HCT116 (cell line): ENCODE data around the gene TMEM184A.

Source experiments
- ATF3 ChIP-seq: IDR thresholded peaks from 2 replicates; pipeline ENCODE4 v1.6.1; 2012
- CEBPB ChIP-seq: IDR thresholded peaks from 2 replicates; pipeline ENCODE4 v1.6.1; 2012; ENCODE audit warnings: low read depth
- CTCF ChIP-seq, 3 experiments: fragments of 200-600 bp in 1 of 3; sonication (generic) in 1 of 3; IDR thresholded peaks in 2 of 3; conservative IDR thresholded peaks in 1 of 3; 2 replicates each; pipeline ENCODE4 v1.5.1; 2012 to 2017; ENCODE audit warnings: low read depth in 2 of 3, low read length in 2 of 3, antibody characterized with exemption in 1 of 3, borderline replicate concordance in 1 of 3, control low read depth in 1 of 3, mild to moderate bottlenecking in 1 of 3, mixed read lengths in 1 of 3, mixed run types in 1 of 3, moderate library complexity in 1 of 3; ENCODE audit not compliant: insufficient read depth in 1 of 3
- EZH2 ChIP-seq: fragments of 200-600 bp; sonication (generic); IDR thresholded peaks from 2 replicates; pipeline ENCODE4 v1.6.1; 2017; ENCODE audit warnings: antibody characterized with exemption, mixed run types
- EZH2phosphoT487 ChIP-seq: fragments of 200-600 bp; IDR thresholded peaks from 2 replicates; pipeline ENCODE4 v1.6.1; 2018; ENCODE audit warnings: antibody characterized with exemption, borderline replicate concordance
- FOSL1 ChIP-seq: IDR thresholded peaks from 2 replicates; pipeline ENCODE4 v1.6.1; 2012; ENCODE audit warnings: low read depth
- TCF7L2 ChIP-seq: IDR thresholded peaks from 2 replicates; pipeline ENCODE4 v1.7.0; 2011; ENCODE audit warnings: borderline replicate concordance, inconsistent platforms; ENCODE audit not compliant: insufficient read depth, insufficient read length; ENCODE audit errors: extremely low read depth
- YY1 ChIP-seq: IDR thresholded peaks from 2 replicates; pipeline ENCODE4 v1.6.1; 2011; ENCODE audit warnings: low read length, low read depth, moderate library complexity, mild to moderate bottlenecking; ENCODE audit not compliant: insufficient replicate concordance; ENCODE audit errors: extremely low read depth

- TF ChIP-seq EZH2 = no peak
- TF ChIP-seq CTCF (IDR thresholded peaks at IDR 0.05 in 2 of 3, conservative IDR thresholded peaks at IDR 0.05 in 1 of 3; ENCODE audit: borderline replicate concordance in 1 of 3, insufficient read depth in 1 of 3, low read depth in 2 of 3, low read length in 2 of 3) = no peak
- no peak for TF ChIP-seq YY1
- no peak for TF ChIP-seq EZH2phosphoT487
- TF ChIP-seq FOSL1 = no peak
- TF ChIP-seq ATF3 = no peak
- TF ChIP-seq TCF7L2 = no peak
- no peak for TF ChIP-seq CEBPB
Measured at GRCh38 chr7:1591876-1592275, 35.9 kb upstream of the TMEM184A start.
